ENCODE measurements around the gene PPP6R1. TPM values are rescaled to one million over a fixed set of nuclear protein-coding genes. Genes with fewer than 3 reads are reported as not detected.

PPP6R1 gene
- total RNA-seq, 1 experiment from 2014 or later: 79.7 TPM

- Mint-ChIP-seq H3K4me3 (no peak overlapping the region), H3K27ac (peak overlapping the region in 2 of 3 experiments; percentile 22 to 39; a peak in 1 of 7 replicates), H3K4me1 (peaks cover 0 to 6% of the 10 kb centered on the region in 2 experiments; a peak in 2 of 4 replicates), H3K9me3 (peaks cover 9% of the 10 kb centered on the region in 2 experiments; a peak in 4 of 5 replicates), H3K36me3 (ENCODE audit: insufficient read depth in 1 of 3, low read depth in 3 of 3) (peaks cover 9 to 23% (median 11%) of the 10 kb centered on the region in 3 experiments), H3K27me3 (ENCODE audit: low read depth) (peaks cover 3% of the 10 kb centered on the region; the same call in 1 of the 2 replicates)
- no peak for DNase-seq
- no peak overlapping the region for H3K9ac ChIP-seq (ENCODE audit: extremely low read depth, insufficient read length, low read length)
- no peaks in the 10 kb centered on the region for H3K27me3 ChIP-seq (ENCODE audit: insufficient read depth, low read length)
- H3K23me2 ChIP-seq (ENCODE audit: insufficient read length, low read depth, low read length, poor library complexity, severe bottlenecking): no peaks in the 10 kb centered on the region
- no peak overlapping the region for H2AFZ ChIP-seq (ENCODE audit: low read length)
- H3K14ac ChIP-seq (ENCODE audit: insufficient read depth, low read length): no peak overlapping the region
- H2BK120ac ChIP-seq (ENCODE audit: low read depth, low read length, poor library complexity, severe bottlenecking): no peak overlapping the region
- no peaks in the 10 kb centered on the region for H3K9me3 ChIP-seq (ENCODE audit: control insufficient read depth, low read depth, low read length)
- no peaks in the 10 kb centered on the region for H3K79me2 ChIP-seq (ENCODE audit: insufficient read depth, low read length)
- no peak overlapping the region for H2BK20ac ChIP-seq (ENCODE audit: low read depth, low read length, poor library complexity, severe bottlenecking)
- no CpG with 5 or more reads among the region's 17 CpGs for WGBS (ENCODE audit: extremely low coverage, insufficient read length, low lambda C conversion rate)
- H2BK15ac ChIP-seq (ENCODE audit: low read depth, low read length): no peak overlapping the region
- H3K79me1 ChIP-seq (ENCODE audit: insufficient read depth, low read depth, low read length, poor library complexity, severe bottlenecking): no peaks in the 10 kb centered on the region
- H3K4ac ChIP-seq (ENCODE audit: low read depth, low read length): no peak overlapping the region
- no peak overlapping the region for H2BK12ac ChIP-seq (ENCODE audit: insufficient read length, low read depth, low read length)
- no peak overlapping the region for H2AK5ac ChIP-seq (ENCODE audit: insufficient read length, low read length)
- no peak overlapping the region for H3K18ac ChIP-seq (ENCODE audit: insufficient read length, low read depth, low read length)
- H4K20me1 ChIP-seq (ENCODE audit: control insufficient read depth, insufficient read depth, insufficient read length): no peaks in the 10 kb centered on the region
- H2BK5ac ChIP-seq (ENCODE audit: insufficient read length, low read length): no peak overlapping the region
- H3K23ac ChIP-seq (ENCODE audit: insufficient read length, low read depth, low read length): no peak overlapping the region
- H3K56ac ChIP-seq (ENCODE audit: insufficient read length, low read depth, low read length): no peak overlapping the region
- no peaks in the 10 kb centered on the region for H3K4me1 ChIP-seq (ENCODE audit: insufficient read depth, low read length)
- H3K27ac ChIP-seq (ENCODE audit: insufficient read length, low read depth, low read length): no peak overlapping the region
- H3T11ph ChIP-seq (ENCODE audit: low read length): no peak overlapping the region
- H4K5ac ChIP-seq (ENCODE audit: insufficient read length, low read depth, low read length): no peak overlapping the region
- H4K8ac ChIP-seq (replicated peaks; ENCODE audit: insufficient read length, low read depth, low read length): no peak overlapping the region
- H4K91ac ChIP-seq (ENCODE audit: insufficient read length, low read depth, low read length): no peak overlapping the region
- no peak overlapping the region for H3K4me2 ChIP-seq (ENCODE audit: insufficient read depth, insufficient read length, low read length)
- no peak for TF ChIP-seq CTCF (conservative IDR thresholded peaks at IDR 0.05)
These were observed 35.4 kb downstream of the PPP6R1 start for GRCh38 chr19:55223291-55224037.

Measured in H9 (cell line).